ENCODE measurements around the gene MVB12B.

DNA sequence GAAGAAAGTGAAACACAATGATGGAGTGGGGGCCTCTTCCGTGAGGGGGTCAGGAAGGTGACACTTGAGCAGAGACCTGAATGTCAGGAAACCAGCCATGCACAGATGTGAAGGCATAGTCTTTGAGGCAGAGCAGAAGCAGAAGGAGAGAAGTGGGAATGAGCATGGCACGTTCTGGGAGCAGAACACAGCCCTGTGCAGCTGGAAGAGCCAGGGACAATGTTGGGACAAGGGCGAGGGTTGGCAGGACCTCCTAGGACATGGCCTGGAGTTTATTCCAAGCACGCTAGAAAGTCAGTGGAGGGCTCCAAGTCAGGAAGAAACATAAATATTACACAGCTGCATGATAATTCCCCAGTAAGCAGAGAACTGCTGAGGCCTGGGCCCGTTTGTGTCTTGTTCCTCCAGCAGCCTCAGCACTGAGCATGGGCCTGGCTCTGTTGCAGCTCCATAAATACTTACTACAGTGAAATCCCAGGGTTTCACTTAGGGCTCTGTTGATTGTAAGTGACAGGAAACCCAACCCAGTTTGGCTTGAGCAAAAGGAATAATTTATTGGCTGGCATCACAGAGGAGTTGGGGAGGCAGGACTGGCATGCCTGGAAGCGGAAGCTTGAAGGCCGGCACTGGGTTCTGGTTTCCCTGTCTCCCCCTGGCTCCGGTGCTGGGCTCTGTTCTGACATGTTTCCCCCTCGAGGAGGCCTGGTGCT is 66.2 kb downstream of the MVB12B start:
- TF ChIP-seq, protein P1, sequence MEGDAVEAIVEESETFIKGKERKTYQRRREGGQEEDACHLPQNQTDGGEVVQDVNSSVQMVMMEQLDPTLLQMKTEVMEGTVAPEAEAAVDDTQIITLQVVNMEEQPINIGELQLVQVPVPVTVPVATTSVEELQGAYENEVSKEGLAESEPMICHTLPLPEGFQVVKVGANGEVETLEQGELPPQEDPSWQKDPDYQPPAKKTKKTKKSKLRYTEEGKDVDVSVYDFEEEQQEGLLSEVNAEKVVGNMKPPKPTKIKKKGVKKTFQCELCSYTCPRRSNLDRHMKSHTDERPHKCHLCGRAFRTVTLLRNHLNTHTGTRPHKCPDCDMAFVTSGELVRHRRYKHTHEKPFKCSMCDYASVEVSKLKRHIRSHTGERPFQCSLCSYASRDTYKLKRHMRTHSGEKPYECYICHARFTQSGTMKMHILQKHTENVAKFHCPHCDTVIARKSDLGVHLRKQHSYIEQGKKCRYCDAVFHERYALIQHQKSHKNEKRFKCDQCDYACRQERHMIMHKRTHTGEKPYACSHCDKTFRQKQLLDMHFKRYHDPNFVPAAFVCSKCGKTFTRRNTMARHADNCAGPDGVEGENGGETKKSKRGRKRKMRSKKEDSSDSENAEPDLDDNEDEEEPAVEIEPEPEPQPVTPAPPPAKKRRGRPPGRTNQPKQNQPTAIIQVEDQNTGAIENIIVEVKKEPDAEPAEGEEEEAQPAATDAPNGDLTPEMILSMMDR (IDR thresholded peaks at IDR 0.05 in 8 of 11, conservative IDR thresholded peaks at IDR 0.05 in 3 of 11), result peak in 3 of 11 experiments; percentile 19 to 25 (median 23)
- peak in 2 of 3 donors; percentile 27 to 51 for TF ChIP-seq POLR2AphosphoS5 (IDR thresholded peaks at IDR 0.05)
